ENCODE measurements around the gene QRFP.

The QRFP gene

DNA sequence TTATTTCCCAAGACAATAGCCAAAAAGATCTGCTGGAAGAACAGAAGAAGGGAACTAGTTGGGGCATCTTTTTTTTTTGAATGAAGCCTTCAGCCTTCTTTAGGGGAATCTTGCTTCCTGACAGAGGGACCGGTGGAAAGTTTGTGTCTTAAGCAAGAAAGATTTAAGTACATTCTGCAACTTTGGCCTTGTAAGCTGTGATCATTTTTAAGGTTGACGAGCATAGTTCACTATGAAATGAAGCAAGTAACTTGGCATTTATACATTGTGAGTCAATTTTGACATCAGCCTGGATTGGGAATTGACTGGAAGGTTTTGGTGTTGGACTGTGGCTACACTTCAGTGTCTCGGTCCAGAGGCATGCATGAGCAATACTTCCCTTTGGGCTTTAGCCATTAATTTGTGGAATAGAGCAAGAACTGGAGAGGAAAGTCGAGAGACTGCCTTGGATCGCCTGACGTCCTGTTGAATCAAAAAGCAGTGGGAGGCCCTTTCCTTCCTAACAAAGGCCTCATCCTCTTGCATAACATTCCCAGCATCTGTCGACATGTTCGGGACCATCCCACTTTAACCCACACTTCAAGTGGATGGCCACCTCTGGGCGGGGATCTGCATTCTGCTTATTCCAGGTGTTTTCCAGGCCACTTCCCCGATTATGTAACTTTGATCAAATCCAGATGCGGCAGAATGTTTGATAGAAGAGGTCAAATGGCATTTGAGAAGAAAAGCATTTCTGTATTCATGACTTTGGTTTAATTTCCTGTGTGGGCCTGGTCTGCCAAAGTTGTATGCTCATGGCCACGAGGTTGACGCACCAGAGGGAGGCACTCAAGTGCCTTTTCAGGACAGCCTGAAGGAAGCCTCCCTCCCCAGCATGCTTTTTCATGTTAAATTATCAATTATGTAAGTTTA lies 49.0 kb downstream of the QRFP start:
- no peak for DNase-seq

DNA sequence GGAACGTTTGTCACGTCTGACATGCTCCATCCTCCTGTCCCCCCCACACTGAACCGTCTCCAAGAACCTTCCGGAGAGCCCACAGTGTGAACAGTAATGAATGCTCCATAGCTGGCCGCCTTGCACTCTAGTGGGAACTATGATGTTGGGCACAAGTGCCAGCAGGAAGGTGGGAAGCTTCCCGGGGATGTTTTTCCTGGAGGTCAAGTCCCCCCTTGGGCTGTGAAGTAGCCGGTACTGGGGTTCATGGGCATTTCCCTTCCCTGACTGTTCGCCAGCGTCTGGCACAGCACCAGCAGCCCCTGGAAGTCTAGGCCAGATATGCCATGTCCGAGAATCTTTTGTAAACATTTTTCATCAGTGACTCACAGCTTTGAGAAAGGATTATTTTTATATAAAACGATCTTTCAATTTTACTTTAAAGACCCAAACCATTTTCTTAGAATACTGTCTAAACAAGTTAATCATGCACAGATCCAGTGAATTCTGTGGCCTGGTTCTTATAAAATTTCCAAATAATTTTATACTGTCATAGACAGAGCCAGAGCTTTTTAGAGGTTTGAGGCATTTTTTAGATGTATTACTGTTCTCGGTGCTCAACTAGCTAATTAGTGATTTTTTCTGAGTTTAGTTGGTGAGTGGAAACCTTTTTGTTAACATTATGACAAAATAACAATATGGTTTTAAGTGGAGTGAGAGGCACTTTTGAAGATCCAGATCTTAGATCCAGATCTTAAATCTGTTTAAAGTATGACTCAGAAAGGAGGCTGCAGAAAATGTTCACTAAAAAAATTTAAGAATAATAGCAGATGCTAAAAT lies 49.9 kb downstream of the QRFP start:
- no peak for DNase-seq

DNA sequence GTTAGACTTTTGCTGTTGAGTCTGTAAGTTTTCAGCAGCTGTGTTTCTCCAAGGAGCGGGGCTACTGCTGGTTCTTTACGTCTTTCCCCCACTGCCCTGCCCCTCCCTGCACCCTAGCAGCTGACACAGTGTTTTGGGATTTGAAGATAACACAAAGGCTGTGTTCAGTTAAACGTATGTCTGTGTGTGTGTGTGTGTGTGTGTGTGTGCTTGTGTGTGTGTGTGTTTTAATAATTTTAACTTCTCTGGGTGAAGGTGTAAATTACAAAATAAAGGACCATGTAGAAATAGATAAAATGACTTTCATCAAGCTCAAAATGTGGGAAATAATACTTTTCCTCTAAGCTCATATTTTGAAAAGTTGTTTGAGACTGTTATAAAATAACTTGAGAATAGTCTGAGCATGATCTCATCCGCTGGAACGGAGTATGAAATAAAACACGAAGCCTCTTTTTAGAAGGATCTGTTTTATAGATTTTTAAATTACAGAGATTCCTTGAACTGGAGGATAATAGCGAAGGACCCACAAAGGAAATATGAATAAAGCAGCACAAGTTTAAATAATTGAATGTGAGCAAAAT lies 50.6 kb downstream of the QRFP start:
- no peak for DNase-seq

DNA sequence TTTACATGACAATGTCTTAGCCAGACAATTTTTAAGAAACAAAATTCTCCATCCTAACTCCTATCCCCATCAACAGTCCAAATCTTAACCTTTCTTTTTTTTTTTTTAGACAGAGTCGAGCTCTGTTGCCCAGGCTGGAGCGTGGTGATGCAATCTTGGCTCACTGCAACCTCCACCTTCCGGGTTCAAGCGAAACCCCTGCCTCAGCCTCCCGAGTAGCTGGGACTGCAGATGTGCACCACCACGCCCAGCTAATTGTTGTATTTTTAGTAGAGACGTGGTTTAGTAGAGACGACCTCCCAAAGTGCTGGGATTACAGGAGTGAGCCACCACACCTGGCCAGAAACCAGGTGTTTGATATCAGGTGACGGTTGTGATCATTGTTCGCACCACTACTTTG lies 51.4 kb downstream of the QRFP start:
- no peak for DNase-seq

DNA sequence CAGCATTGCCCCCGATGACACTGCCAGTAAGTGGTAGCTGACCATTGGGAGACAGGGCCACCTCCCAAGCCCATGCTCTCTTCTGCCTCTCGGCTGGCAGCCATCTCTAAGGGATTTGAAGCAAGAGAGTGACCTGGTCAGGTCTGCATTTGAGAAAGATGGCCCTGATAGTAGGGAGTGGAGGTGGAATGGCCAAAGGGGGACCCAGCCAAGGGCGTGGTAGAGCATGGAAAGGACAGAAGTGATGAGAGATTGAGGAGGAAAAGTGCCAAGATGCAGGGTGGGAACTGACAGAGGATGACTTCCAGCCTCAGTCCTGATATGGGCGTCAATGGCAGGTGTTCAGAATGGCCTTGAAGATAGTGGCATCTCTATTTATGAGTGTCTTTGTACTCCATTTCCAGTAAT lies 52.6 kb downstream of the QRFP start:
- DNase-seq = no peak

DNA sequence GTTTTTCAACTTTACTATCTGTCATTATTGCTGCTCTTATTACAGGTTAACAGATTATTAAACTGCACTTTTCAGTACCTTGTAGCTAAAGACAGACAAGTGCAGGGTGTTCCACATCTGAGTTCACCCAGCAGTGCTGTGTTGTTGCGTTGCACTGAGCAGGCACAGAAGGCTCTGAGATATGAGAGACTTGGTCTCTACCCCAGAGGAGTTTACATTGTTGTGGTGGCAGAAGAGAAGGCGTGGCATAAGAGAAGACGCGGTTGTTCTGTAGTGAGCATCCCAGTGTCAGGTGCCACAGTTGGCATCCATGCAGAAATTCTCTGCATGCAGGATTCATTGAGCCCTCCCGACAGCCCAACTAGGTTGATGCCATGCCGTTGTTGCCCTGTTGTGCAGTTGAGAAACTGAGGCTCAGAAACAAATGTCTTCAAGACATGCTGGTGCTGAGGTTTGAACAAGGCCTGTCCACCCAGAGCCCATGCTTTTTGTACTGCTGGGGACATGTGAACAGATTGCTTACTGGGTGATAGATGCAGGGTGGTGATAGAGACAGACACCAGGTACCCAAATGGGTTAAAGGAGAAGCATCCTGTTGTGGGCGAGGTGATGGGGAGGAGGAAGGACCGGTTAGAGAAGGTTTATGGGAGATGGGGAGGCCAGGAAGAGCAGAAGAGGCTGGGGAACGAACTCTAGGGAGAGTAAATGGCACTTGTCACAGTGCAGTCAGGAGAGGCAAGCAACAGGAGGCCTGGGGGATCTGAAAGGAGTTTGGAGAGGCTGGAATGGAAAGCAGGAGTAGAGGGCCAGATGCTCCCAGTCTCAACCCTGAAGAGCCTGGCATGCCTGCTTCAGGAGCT lies 53.3 kb downstream of the QRFP start:
- DNase-seq = no peak

Measured in CD4-positive, alpha-beta T cell treated with Interleukin-4 for 4 hours (primary cell).